Spleen (tissue), 7 donors: ENCODE results near the gene STEAP3.

Experiments
- CTCF ChIP-seq, 11 experiments: fragments of 200-600 bp in 7 of 11; fragments of 450-650 bp in 4 of 11; sonication (generic) in 4 of 11; IDR thresholded peaks in 8 of 11; conservative IDR thresholded peaks in 3 of 11; 1 replicate in 7 of 11; 2 replicates in 4 of 11; pipeline versions ENCODE4 v1.4.0 to v1.8.0; 2016 to 2021; ENCODE audit warnings: antibody characterized with exemption in 11 of 11, inconsistent platforms in 4 of 11, mild to moderate bottlenecking in 1 of 11
- POLR2A ChIP-seq, 3 donors: fragments of 450-650 bp; IDR thresholded peaks; one replicate each; pipeline ENCODE4 v1.5.1; 2017; ENCODE audit warnings: antibody characterized with exemption in 3 of 3, mild to moderate bottlenecking in 1 of 3
- POLR2AphosphoS5 ChIP-seq, 3 donors: sonication (generic); formaldehyde crosslinking; IDR thresholded peaks; one replicate each; pipeline ENCODE4 v1.5.1; 2017; ENCODE audit warnings: antibody characterized with exemption in 3 of 3
- donor health status: DM: no; HTN: no; CAD: no; lungs with moderate emphysema.
- donor health status: DM: no; HTN: no; CAD: no.
- donor health status: DM: no; HTN: no; CAD: no.

DNA sequence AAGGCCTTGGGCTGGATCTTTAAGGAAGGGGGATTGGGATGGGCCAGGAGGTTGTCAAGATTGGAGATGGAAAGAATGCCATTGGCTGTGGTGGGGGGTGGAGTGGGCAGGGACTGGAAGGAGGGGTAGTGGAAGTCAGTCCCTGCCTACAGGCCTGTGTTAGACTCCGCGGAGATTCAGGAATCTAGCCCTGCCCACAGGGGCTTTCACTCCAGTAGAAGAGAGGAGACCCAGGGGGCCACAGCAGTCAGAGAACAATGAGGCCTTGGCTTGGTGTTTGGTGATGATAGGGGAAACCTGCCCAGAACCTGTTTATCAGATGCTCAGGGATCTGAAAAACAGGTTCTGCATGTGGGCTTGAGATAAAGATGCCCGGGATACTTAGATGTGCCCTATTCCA lies 6.1 kb downstream of the STEAP3 start:
- TF ChIP-seq POLR2AphosphoS5 (IDR thresholded peaks at IDR 0.05) (no peak), CTCF (IDR thresholded peaks at IDR 0.05 in 8 of 11, conservative IDR thresholded peaks at IDR 0.05 in 3 of 11) (no peak), POLR2A (IDR thresholded peaks at IDR 0.05) (no peak)
